GM12891 (cell line): Measurements from ENCODE around the gene CREB3L2.
"Not testable (repeated sequence)": the region's sequence is repeated elsewhere in the genome, so short reads cannot be mapped to it uniquely, and the experiment has no call there.

Experiments
- DNase-seq: peaks from one replicate; pipeline ENCODE4 v3.0.0; 2011; ENCODE audit warnings: low spot score; ENCODE audit not compliant: insufficient read length
- FAIRE-seq: peaks from 2 replicates; lab custom pipeline; 2011; peaks lifted over from hg19 to GRCh38; lab: Jason Lieb, UNC
- PAX5 ChIP-seq: IDR thresholded peaks from 2 replicates; pipeline ENCODE4 v1.6.1; 2011; ENCODE audit warnings: low read length, moderate library complexity, mild to moderate bottlenecking; ENCODE audit not compliant: insufficient read depth, severe bottlenecking
- POLR2A ChIP-seq: IDR thresholded peaks from 2 replicates; pipeline ENCODE4 v1.6.1; 2011; ENCODE audit warnings: low read depth, low read length, control low read depth
- POLR2AphosphoS5 ChIP-seq: IDR thresholded peaks from 2 replicates; pipeline ENCODE4 v1.6.1; 2011; ENCODE audit warnings: low read depth, low read length, control low read depth
- POU2F2 ChIP-seq: IDR thresholded peaks from 2 replicates; pipeline ENCODE4 v1.6.1; 2011; ENCODE audit warnings: low read depth, mild to moderate bottlenecking, control low read depth, low read length, moderate library complexity
- SPI1 ChIP-seq: IDR thresholded peaks from 2 replicates; pipeline ENCODE4 v1.6.1; 2011; ENCODE audit warnings: low read depth, low read length, control low read depth
- TAF1 ChIP-seq: IDR thresholded peaks from 2 replicates; pipeline ENCODE4 v1.6.1; 2011; ENCODE audit warnings: low read depth, low read length, control low read depth

The CREB3L2 gene

DNA sequence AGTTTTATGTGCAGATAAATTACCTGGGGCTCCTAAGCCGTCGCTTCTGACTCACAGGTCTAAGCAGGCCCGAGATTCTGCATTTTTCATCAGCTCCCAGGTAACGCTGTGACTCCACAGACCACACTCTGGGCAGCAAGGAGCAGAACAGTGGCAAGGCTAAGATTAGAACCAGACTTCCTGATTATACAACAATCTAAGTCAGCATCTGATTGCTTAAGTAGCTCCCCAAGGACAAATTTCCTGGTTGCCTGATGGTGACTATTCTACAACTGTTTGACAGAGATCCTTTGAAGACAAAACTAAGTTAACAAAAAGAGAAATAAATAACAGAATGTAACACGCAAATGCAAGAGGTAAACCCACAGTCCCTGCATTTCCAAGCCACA, 69.0 kb downstream of the CREB3L2 start:
- DNase-seq (no peak), FAIRE-seq (no peak)
- TF ChIP-seq POU2F2 = no peak
- no peak for TF ChIP-seq SPI1
- no peak for TF ChIP-seq PAX5
- TF ChIP-seq POLR2A = no peak
- no peak for TF ChIP-seq POLR2AphosphoS5
- no peak for TF ChIP-seq TAF1

DNA sequence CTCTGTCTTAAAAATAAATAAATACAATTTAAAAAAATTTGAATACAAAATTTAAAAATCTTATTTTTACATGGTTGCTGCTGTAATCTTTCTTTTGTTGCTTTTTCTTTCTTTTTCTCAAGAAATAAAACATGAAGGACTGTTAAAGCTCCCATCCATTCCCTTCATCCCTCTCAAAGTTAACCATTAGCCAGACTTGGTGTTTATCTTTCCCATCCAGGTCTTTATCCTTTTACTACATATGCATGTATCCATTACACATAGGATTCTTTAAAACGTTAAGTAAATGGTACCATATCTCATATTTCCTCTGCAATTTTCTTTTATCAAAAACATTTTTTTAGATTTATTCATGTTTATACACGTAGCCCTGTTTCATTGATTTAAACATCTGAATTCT, 70.1 kb downstream of the CREB3L2 start:
- TF ChIP-seq POU2F2 (no peak), SPI1 (no peak), POLR2AphosphoS5 (no peak), POLR2A (no peak), PAX5 (no peak), TAF1 (no peak)
- FAIRE-seq (no peak), DNase-seq (no peak)

DNA sequence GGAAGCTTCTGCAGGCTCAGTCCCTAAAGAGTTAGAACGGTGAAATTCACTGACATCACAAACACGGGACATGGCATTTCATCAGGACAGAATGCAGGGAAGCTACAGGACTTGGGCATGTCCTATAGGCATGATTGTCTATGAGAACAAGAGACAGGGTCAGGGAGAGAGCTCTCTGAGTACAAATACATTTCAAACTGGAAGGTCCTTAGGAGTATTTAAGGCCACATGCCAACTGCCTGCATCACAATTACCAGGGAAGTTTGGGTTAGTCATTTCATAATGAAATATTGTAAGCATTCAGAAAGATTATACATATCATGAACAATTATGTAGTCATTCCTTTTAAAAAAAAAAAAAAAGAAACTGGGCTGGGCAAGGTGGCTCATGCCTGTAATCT, 71.3 kb downstream of the CREB3L2 start:
- no peak for TF ChIP-seq POLR2A
- no peak for TF ChIP-seq POLR2AphosphoS5
- TF ChIP-seq TAF1 = no peak
- no peak for TF ChIP-seq PAX5
- no peak for TF ChIP-seq POU2F2
- FAIRE-seq (no peak), DNase-seq (no peak)

DNA sequence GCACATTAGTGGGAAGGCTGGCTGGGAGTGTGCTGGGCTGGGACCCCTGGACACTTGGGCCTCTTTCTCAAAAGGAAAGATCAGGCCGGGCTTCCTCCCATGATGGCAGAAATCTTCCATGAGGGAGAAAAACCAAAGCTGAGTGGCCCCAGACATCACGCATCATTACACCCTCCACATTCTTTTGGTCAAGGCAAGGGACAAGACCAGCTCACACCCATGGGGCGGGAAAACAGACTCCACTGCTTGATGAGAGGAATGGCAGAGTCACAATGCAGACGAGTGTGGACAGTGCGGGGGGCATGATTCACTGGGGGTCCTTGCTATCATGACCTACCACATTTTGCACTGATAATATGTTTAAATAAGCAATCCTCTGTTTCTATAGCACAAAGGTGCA, 73.3 kb downstream of the CREB3L2 start:
- no peak for TF ChIP-seq SPI1
- no peak for TF ChIP-seq POU2F2
- no peak for TF ChIP-seq POLR2AphosphoS5
- TF ChIP-seq TAF1 = no peak
- no peak for TF ChIP-seq POLR2A
- TF ChIP-seq PAX5 = no peak
- FAIRE-seq (no peak), DNase-seq (no peak)

DNA sequence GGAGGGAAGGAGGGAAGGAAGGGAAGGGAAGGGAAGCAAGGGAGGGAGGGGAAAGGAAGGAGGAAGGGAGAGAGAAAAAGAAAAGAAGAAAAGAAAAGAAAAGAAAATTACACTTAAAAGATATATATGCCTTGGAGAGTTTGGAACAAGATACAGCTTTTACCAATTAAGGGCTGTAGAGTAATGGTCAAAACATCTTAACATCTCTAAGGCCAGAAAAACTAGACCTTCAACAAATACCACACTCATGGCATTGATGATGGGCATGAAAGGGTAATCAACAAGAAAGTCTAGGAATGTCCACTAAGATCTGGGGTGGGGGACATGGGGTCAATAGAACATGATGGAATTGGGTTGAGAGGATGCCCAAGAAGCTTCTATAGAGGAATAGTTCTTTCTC, 74.5 kb downstream of the CREB3L2 start:
- TF ChIP-seq POLR2A (no peak), TAF1 (no peak), POU2F2 (no peak), PAX5 (no peak), SPI1 (no peak), POLR2AphosphoS5 (no peak)
- FAIRE-seq = no peak
- no peak for DNase-seq

DNA sequence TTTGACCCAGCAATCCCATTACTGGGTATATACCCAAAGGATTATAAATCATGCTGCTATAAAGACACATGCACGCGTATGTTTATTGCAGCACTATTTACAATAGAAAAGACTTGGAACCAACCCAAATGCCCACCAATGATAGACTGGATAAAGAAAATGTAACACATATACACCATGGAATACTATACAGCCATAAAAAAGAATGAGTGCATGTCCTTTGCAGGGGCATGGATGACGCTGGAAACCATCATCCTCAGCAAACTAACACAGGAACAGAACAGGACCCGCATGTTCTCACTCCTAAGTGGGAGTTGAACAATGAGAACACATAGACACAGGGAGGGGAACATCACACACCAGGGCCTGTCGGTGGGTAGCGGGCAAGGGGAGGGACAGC, 75.7 kb downstream of the CREB3L2 start:
- not testable (repeated sequence) for FAIRE-seq, DNase-seq

DNA sequence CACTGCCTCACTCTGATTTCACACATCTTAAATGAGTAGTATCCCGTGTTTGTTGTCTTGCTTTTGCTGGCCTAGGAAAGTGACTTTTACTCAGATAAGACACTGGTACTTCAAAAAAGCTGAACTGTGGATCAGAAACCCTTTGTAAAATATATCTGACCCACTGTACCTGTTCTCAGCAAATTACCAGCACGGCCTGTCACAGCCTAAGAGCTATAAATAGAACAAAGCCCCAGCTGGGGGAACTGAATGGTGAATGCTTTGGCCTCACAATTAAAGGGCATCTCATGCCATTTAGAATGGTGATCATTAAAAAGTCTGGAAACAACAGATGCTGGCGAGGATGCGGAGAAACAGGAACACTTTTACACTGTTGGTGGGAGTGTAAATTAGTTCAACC, 76.1 kb downstream of the CREB3L2 start:
- DNase-seq (no peak), FAIRE-seq (no peak)
- TF ChIP-seq SPI1 (no peak), POLR2A (no peak), POU2F2 (no peak), PAX5 (no peak), TAF1 (no peak), POLR2AphosphoS5 (no peak)

DNA sequence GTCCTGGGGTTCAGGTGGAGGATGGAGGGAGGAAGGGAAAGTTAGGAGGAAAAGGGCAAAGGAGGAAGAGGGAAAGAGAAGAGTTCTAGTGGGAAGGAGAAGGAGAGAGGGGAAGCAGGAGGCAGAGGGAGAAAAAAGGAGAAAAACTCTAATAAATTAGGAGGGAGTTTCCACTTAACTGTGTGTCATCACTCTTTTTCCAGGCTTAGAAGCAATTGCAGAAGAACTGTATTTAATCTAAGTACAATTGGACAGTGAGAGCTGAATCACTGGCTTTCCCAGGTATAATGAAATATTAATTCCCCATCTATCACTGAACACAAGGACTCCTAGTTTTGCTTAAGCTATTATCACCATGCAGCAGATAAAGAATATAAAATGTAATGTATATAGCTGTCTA, 76.8 kb downstream of the CREB3L2 start:
- DNase-seq = no peak
- TF ChIP-seq POLR2A (no peak), POU2F2 (no peak), PAX5 (no peak), TAF1 (no peak), SPI1 (no peak), POLR2AphosphoS5 (no peak)
- FAIRE-seq = no peak

DNA sequence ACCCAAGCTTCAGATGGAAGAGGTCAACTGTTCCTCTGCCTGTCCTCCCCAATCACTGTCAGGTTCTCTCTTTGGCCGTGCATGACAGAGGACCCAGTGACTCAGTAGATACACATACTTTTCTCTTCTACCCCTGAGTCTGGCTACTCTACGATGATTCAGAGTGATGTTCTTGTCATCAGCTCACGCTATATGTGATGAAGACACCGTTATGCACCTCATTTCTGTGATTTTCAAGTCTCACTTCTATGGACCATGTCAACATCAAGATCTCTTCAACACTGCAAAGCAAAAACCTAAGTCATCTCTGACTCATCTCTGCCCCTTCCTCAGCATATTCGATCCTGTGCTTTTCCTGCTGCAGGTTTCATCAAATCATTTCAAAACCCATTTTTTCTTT, 78.5 kb downstream of the CREB3L2 start:
- FAIRE-seq = no peak
- DNase-seq = no peak
- TF ChIP-seq SPI1 (no peak), POU2F2 (no peak), POLR2A (no peak), POLR2AphosphoS5 (no peak), TAF1 (no peak), PAX5 (no peak)

DNA sequence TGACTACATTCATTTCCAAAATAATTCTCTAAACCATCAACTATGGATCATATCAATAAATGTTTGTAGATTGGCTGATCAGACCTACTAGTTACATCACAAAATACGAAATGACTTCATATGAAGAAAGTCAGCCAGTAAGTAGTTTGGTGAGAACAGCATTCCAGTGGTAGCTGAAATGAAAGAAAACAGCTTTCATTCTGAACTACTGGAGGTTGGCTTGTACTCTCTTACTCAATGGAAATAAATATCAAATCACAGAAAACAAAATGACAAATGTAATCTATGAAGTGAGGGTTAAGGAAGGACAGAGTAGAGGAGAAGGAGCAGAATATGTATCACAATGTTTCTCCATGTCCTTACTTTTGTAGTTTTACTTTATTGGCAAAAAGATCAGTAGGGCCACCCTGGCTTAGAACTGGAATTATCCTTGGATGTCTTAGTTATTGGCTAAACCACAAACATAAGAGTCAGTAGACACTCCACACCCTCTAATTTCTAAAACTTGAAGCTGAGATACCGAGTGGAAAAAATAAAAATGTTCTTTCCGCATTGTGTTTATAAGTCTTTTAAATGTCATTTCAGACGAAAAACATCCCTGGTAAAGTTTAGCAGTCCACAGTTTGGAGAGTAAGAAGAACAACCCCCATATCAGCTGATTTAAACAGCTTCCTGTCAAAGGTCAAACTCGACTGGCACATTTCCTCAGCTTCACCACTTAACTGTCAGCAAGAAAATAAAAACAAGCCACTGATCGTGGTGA, 81.1 kb downstream of the CREB3L2 start:
- TF ChIP-seq TAF1 (no peak), POLR2AphosphoS5 (no peak), SPI1 (no peak), PAX5 (no peak), POU2F2 (no peak)
- FAIRE-seq (no peak), DNase-seq (no peak)
